NCI-H146 (cell line): ENCODE data around the gene NAP1L4.

Experiments used
- DNase-seq: peaks from one replicate; lab custom pipeline; 2025; lab: John Stamatoyannopoulos, UW

NAP1L4 gene

GRCh38 chr11:3010521-3011275 lies 18.6 kb upstream of the NAP1L4 start:
- DNase-seq = peak; percentile 46

- no peak for DNase-seq
These were observed 17.9 kb upstream of the NAP1L4 start for GRCh38 chr11:3010004-3010403.

- DNase-seq = no peak
These were observed 17.4 kb upstream of the NAP1L4 start for GRCh38 chr11:3009481-3009880.

GRCh38 chr11:3008746-3009336 lies 16.7 kb upstream of the NAP1L4 start:
- no peak for DNase-seq

- no peak for DNase-seq
These were observed 15.4 kb upstream of the NAP1L4 start for GRCh38 chr11:3007404-3008010.

- no peak for DNase-seq
These were observed 14.6 kb upstream of the NAP1L4 start for GRCh38 chr11:3006505-3007260.

GRCh38 chr11:3004481-3004880 lies 12.4 kb upstream of the NAP1L4 start:
- no peak for DNase-seq

GRCh38 chr11:3003396-3004231 lies 11.5 kb upstream of the NAP1L4 start:
- DNase-seq = no peak

- no peak for DNase-seq
These were observed 10.7 kb upstream of the NAP1L4 start for GRCh38 chr11:3002871-3003270.

- DNase-seq = no peak
These were observed 10.3 kb upstream of the NAP1L4 start for GRCh38 chr11:3002351-3002861.

GRCh38 chr11:3001496-3001895 lies 9.4 kb upstream of the NAP1L4 start:
- no peak for DNase-seq

GRCh38 chr11:3000032-3000961 lies 8.2 kb upstream of the NAP1L4 start:
- DNase-seq = peak; percentile 97

- DNase-seq = no peak
These were observed 7.4 kb upstream of the NAP1L4 start for GRCh38 chr11:2999464-2999998.

- no peak for DNase-seq
These were observed 6.1 kb upstream of the NAP1L4 start for GRCh38 chr11:2998073-2998850.

GRCh38 chr11:2997406-2997805 lies 5.3 kb upstream of the NAP1L4 start:
- DNase-seq = no peak

- no peak for DNase-seq
These were observed 4.8 kb upstream of the NAP1L4 start for GRCh38 chr11:2996976-2997375.

- DNase-seq = no peak
These were observed 3.9 kb upstream of the NAP1L4 start for GRCh38 chr11:2995893-2996554.

GRCh38 chr11:2995031-2995561 lies 3.0 kb upstream of the NAP1L4 start:
- no peak for DNase-seq

GRCh38 chr11:2994336-2994730 lies 2.2 kb upstream of the NAP1L4 start:
- no peak for DNase-seq
